Stimulated activated CD8-positive, alpha-beta memory T cell treated with anti-CD3 and anti-CD28 coated beads, Interleukin-15, amount 100 ng/mL, for 24 hours (primary cell): ENCODE data around the gene MCM3AP.
"Not testable (repeated sequence)": the region's sequence is repeated elsewhere in the genome, so short reads cannot be mapped to it uniquely, and the experiment has no call there.

ENCODE experiments used
- DNase-seq: peaks from one replicate; pipeline ENCODE4 v3.0.0-alpha.2; 2020; ENCODE audit warnings: low read depth

Gene MCM3AP

GRCh38 chr21:46310260-46310659 lies 24.8 kb upstream of the MCM3AP start:
- DNase-seq, result not testable (repeated sequence)

- DNase-seq, result no peak
Measured at GRCh38 chr21:46308431-46308830, 23.0 kb upstream of the MCM3AP start.

GRCh38 chr21:46307625-46308024 lies 22.2 kb upstream of the MCM3AP start:
- DNase-seq, result no peak

DNA sequence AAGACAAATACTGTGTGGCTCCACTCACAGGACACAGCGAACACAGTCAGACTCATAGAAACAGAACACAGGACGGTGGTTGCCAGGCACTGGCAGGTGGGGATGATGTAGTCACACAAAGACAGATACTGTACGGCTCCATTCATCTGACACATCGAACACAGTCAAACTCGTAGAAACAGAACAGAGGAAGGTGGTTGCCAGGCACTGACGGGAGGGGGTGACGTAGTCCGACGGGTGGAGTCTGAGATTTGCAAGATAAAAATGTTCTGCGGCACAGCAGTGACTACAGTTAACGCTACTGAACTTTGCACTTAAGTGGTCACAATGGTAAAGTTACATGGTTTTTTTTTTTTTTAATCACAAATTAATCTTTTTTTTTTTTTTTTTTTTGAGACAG lies 19.5 kb upstream of the MCM3AP start:
- no peak for DNase-seq

DNA sequence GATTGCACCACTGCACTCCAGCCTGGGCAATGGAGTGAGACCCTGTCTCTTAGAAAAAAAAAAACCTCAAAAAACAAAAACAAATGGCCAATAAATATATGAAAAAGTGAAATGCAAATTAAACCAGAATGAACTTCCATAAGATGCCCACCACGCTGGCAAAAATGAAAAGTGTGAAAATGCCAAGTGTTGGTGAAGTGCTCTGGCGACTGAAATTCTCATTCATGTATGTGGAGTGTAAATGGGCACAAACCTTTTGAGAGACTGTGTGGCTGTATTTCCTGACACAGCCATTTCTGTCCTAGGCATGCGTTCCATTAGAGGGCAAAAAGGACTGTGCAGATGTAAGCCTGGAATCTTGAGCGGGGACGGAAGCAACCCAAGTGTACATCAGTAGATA lies 19.0 kb upstream of the MCM3AP start:
- no peak for DNase-seq

GRCh38 chr21:46301759-46302158 lies 16.3 kb upstream of the MCM3AP start:
- no peak for DNase-seq

GRCh38 chr21:46299167-46299566 lies 13.8 kb upstream of the MCM3AP start:
- DNase-seq, result no peak

DNA sequence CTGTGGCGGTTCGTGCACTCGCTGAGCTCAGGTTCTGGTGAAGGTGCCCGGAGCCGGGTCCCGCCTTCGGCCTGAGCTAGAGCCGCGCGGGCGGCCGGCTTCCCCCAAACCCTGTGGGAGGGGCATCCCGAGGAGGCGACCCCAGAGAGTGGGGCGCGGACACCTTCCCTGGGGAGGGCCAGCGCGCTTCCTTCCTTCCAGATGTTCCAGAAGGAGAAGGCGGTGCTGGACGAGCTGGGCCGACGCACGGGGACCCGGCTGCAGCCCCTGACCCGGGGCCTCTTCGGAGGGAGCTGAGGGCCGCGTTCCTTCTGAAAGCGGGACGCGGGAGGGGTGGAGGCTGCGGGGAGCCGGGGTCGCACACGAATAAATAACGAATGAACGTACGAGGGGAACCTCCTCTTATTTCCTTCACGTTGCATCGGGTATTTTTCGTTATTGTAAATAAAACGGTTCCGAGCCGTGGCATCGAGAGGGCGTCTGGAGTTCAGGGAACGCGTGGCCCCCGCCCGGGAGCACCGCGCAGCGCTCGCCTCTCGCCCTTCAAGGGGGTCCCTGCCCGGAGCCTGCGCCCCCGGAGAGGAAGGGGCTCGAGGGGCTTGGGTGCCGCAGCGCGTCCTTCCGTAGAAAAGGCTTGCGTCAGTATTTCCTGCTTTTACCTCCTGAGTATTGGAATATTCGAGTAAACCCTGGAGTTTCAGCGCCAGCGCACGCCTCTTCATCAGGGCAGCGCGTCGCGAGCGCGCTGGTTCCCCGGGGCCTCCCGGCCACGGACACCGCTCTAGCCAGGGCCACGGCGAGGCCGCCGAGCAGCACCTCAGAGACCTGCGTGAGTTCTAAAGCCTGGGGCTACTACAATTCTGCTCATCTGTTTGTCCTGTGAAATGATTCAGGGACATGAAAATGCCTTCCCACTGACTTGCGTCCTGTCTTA lies 12.2 kb upstream of the MCM3AP start:
- no peak for DNase-seq

DNA sequence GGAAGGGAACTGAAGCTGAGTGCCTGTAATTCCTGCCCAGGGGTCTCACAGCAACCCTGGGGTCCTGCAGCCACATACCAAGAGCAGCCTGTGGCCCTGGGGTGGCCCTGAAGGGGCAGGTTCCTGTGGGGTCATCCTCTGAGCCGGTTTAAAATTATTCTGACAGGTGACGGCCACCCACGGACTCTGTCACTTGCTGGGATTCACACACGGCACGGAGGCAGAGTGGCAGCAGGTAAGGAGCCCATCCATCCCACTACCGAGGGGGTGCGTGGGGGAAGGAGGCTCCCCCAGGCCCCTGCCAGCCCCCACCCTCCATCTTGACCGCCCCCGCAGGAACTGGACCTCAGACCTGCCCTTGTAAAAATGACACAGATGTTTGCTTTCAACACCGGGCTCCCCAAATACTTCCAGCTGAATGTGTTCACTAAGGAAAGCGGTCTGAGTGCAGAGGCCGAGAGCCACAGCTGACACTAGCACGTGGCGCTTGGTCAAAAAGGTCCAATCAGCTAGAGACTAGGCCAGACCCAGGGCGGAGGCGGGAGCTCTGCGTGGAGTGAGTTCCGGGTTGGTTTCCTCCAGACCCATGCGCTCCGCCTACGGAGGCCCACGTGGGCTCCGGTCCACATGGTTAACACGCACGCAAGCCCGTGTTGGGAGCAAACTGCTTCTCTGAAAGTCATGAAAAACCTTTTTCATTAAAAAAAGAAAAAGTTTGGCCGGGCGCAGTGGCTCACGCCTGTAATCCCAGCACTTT lies 10.8 kb upstream of the MCM3AP start:
- DNase-seq, result peak; percentile 10

DNA sequence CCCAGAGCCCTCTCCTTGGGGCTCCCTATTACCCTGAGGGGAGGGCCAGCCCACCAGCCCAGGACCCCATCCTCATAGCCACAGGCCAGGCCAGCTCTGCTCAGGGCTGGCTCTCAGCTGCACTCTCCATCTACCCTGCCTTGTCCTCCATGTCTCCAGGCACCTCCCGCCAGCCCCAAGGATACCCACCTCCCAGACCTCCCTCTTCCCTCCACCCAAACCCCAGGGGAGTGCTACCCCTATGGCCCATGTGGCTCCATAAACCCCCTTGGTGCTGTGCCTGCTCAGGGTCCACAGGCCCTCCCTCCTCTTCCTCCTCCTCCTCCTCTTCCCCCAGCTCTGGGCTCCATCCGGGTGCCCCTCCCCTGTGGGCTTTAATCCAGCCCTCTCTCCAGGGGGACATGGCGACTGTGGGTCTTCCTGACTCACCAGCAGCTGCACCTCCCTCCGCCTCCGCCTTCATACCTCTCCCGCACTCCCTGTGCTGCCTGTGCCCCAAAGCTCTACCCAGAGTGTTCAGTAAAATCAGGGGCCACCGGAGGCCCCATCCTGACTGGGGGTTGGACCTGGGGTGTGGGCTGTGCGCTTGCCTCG lies 9.9 kb upstream of the MCM3AP start:
- DNase-seq, result no peak

GRCh38 chr21:46294647-46295176 lies 9.3 kb upstream of the MCM3AP start:
- DNase-seq, result no peak

DNA sequence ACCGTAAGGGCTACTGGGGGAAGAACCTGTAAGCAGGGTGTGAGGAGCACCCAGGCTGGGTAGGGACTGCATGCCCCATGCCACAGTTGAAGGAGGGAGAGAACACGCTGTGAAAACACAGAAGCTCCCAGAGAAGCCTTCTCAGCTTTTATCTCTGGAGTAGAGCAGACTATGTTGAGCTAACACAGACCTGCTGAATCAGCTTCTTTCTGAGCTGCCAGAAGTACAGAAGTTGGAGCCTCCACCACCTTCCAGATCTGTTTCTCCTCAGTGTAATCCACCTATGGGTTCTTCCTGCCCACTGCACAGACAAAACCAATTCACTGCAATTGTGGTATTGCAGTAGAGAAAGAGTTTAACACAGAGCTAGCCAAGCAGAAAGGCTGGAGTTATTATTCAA lies 6.2 kb upstream of the MCM3AP start:
- DNase-seq, result no peak

GRCh38 chr21:46289655-46290179 lies 4.3 kb upstream of the MCM3AP start:
- DNase-seq, result no peak

GRCh38 chr21:46287541-46287940 lies 2.1 kb upstream of the MCM3AP start:
- no peak for DNase-seq

- DNase-seq, result no peak
Measured at GRCh38 chr21:46286648-46287002, 1.2 kb upstream of the MCM3AP start.

GRCh38 chr21:46285761-46286647 lies 593 bp upstream of the MCM3AP start, which contains the start of gene YBEY:
Gene YBEY (plus strand): TSS chr21:46286342. CDS start chr21:46286914, 572 bp downstream.
- peak; percentile 76 for DNase-seq

DNA sequence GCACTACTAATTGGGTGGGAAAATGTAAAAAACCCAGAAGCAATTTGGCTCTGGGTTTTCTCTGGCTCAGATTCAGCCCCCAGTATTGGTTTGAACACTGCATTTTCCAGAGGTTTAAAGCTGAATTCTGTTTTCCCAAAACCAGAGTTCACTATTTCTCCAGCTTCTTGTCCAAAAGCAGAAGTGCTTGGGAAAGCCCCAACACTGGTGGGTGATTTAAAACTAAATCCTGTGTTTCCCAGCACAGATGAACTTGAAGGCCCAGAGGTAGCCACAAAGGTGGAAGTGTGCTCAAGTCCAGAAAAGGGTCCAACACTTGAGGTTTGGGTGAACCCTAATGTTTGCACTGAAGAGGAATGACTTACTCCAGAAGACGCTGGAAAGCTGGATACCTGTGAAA lies 678 bp downstream of the MCM3AP start:
- no peak for DNase-seq

GRCh38 chr21:46284077-46284644 lies 1.2 kb downstream of the MCM3AP start:
- DNase-seq, result no peak

- no peak for DNase-seq
Measured at GRCh38 chr21:46274797-46275390, 10.5 kb downstream of the MCM3AP start.

GRCh38 chr21:46273341-46273740 lies 12.1 kb downstream of the MCM3AP start:
- DNase-seq, result no peak
